Neural progenitor cell (in vitro differentiated cells): ENCODE results near the gene AGFG1. TPM values are rescaled to one million over a fixed set of nuclear protein-coding genes. Genes with fewer than 3 reads are reported as not detected.
"Not testable (repeated sequence)": the region's sequence is repeated elsewhere in the genome, so short reads cannot be mapped to it uniquely, and the experiment has no call there.

Experiments
- DNase-seq: peaks from one replicate; pipeline ENCODE4 v3.0.0-alpha.2; 2016; ENCODE audit warnings: low spot score
- H2AFZ ChIP-seq: fragments of 200-600 bp; sonication (generic); replicated peaks from 2 replicates; pipeline ENCODE4 v1.6.1; 2016; ENCODE audit warnings: antibody characterized with exemption
- H3F3A ChIP-seq: fragments of 200-600 bp; sonication (generic); 2 replicates; pipeline ENCODE4 v1.6.1; 2016; ENCODE audit warnings: antibody characterized with exemption, low read depth
- H3K27ac ChIP-seq: fragments of 200-600 bp; sonication (generic); 2 replicates; pipeline ENCODE4 v1.5.1; 2016; ENCODE audit warnings: mild to moderate bottlenecking
- H3K27me3 ChIP-seq: fragments of 200-600 bp; sonication (generic); 2 replicates; pipeline ENCODE4 v1.6.1; 2016; ENCODE audit warnings: mild to moderate bottlenecking, moderate library complexity
- H3K36me3 ChIP-seq: fragments of 200-600 bp; sonication (generic); 2 replicates; pipeline ENCODE4 v1.5.1; 2016
- H3K4me1 ChIP-seq: fragments of 200-600 bp; sonication (generic); 2 replicates; pipeline ENCODE4 v1.6.1; 2016; ENCODE audit warnings: mixed run types
- H3K4me2 ChIP-seq: fragments of 200-600 bp; sonication (generic); 2 replicates; pipeline ENCODE4 v1.6.1; 2016
- H3K4me3 ChIP-seq: fragments of 200-600 bp; sonication (generic); 2 replicates; pipeline ENCODE4 v1.5.1; 2016
- H3K79me2 ChIP-seq: fragments of 200-600 bp; sonication (generic); 2 replicates; pipeline ENCODE4 v1.6.1; 2016; ENCODE audit warnings: low read depth
- H3K9ac ChIP-seq: fragments of 200-600 bp; sonication (generic); 2 replicates; pipeline ENCODE4 v1.6.1; 2016
- H3K9me3 ChIP-seq: fragments of 200-600 bp; sonication (generic); 2 replicates; pipeline ENCODE4 v1.5.1; 2016; ENCODE audit warnings: low read depth
- H4K20me1 ChIP-seq: fragments of 200-600 bp; sonication (generic); 2 replicates; pipeline ENCODE4 v1.6.1; 2016; ENCODE audit warnings: low read depth
- H3K27ac Mint-ChIP-seq: 3 replicates; pipeline ENCODE4 v1.8.0; 2021; ENCODE audit warnings: mixed read lengths
- H3K27me3 Mint-ChIP-seq: 2 replicates; pipeline ENCODE4 v1.8.0; 2022; ENCODE audit warnings: low read depth, mild to moderate bottlenecking, inconsistent platforms, moderate library complexity, mixed read lengths; ENCODE audit not compliant: insufficient read depth
- H3K36me3 Mint-ChIP-seq: 3 replicates; pipeline ENCODE4 v1.8.0; 2021; ENCODE audit warnings: mixed read lengths
- H3K4me1 Mint-ChIP-seq: 3 replicates; pipeline ENCODE4 v1.8.0; 2021; ENCODE audit warnings: mixed read lengths
- H3K4me3 Mint-ChIP-seq: 3 replicates; pipeline ENCODE4 v1.8.0; 2021; ENCODE audit warnings: mild to moderate bottlenecking, moderate library complexity, mixed read lengths
- H3K9me3 Mint-ChIP-seq: 3 replicates; pipeline ENCODE4 v1.8.0; 2020; ENCODE audit warnings: mixed read lengths
- CTCF ChIP-seq: fragments of 200-600 bp; sonication (generic); IDR thresholded peaks from 2 replicates; pipeline ENCODE4 v1.5.1; 2017; ENCODE audit warnings: antibody characterized with exemption, mild to moderate bottlenecking
- EZH2 ChIP-seq: fragments of 200-600 bp; sonication (generic); IDR thresholded peaks from 2 replicates; pipeline ENCODE4 v1.6.1; 2017; ENCODE audit warnings: antibody characterized with exemption, mild to moderate bottlenecking, moderate library complexity
- EZH2phosphoT487 ChIP-seq: fragments of 200-600 bp; sonication (generic); IDR thresholded peaks from 2 replicates; pipeline ENCODE4 v1.6.1; 2017; ENCODE audit warnings: antibody characterized with exemption
- total RNA-seq: library from RNA; depleted of rRNA; stranded (reverse); fragments of >200 nt; gene quantifications from 2 replicates; pipeline ENCODE4 v1.2.3, GENCODE V29; 2015; ENCODE audit warnings: low replicate concordance

The AGFG1 gene
- total RNA-seq, 1 donor from 2014 or later, result 84.8 TPM

- no peaks in the 10 kb centered on the region for H3F3A ChIP-seq
- peaks cover 34% of the 10 kb centered on the region for H3K79me2 ChIP-seq
- Mint-ChIP-seq H3K27ac (no peak overlapping the region), H3K4me3 (no peak overlapping the region), H3K9me3 (peaks cover 40% of the 10 kb centered on the region), H3K36me3 (peaks cover 56% of the 10 kb centered on the region), H3K4me1 (no peaks in the 10 kb centered on the region), H3K27me3 (no peaks in the 10 kb centered on the region)
- peaks cover 3% of the 10 kb centered on the region for H3K9me3 ChIP-seq
- H3K4me2 ChIP-seq, result no peak overlapping the region
- H3K4me1 ChIP-seq, result no peaks in the 10 kb centered on the region
- no peak for TF ChIP-seq EZH2phosphoT487
- no peak for TF ChIP-seq EZH2
- TF ChIP-seq CTCF, result no peak
- peaks cover 29% of the 10 kb centered on the region for H3K36me3 ChIP-seq
- no peak for DNase-seq
- no peaks in the 10 kb centered on the region for H3K27me3 ChIP-seq
- no peak overlapping the region for H3K9ac ChIP-seq
- no peaks in the 10 kb centered on the region for H4K20me1 ChIP-seq
- H3K27ac ChIP-seq, result no peak overlapping the region
- H3K4me3 ChIP-seq, result no peak overlapping the region
- no peak overlapping the region for H2AFZ ChIP-seq
Observed at GRCh38 chr2:227539465-227539956, 67.6 kb downstream of the AGFG1 start.

- not testable (repeated sequence) for H3K27me3 ChIP-seq, H4K20me1 ChIP-seq, H3K9ac ChIP-seq, H3K4me3 ChIP-seq, H2AFZ ChIP-seq, H3K9me3 ChIP-seq, H3K4me3 Mint-ChIP-seq, H3K27ac Mint-ChIP-seq, H3F3A ChIP-seq, H3K4me1 ChIP-seq, H3K4me1 Mint-ChIP-seq, H3K27me3 Mint-ChIP-seq, H3K27ac ChIP-seq, DNase-seq, H3K4me2 ChIP-seq
- H3K36me3 ChIP-seq, result peaks cover 30% of the 10 kb centered on the region
- Mint-ChIP-seq H3K9me3 (peaks cover 48% of the 10 kb centered on the region), H3K36me3 (peaks cover 64% of the 10 kb centered on the region)
- H3K79me2 ChIP-seq, result peaks cover 34% of the 10 kb centered on the region
Observed at GRCh38 chr2:227540352-227540751, 68.4 kb downstream of the AGFG1 start.

- no peak overlapping the region for H3K4me3 ChIP-seq
- Mint-ChIP-seq H3K36me3 (peaks cover 55% of the 10 kb centered on the region), H3K27ac (no peak overlapping the region), H3K27me3 (no peaks in the 10 kb centered on the region), H3K4me1 (no peaks in the 10 kb centered on the region), H3K4me3 (no peak overlapping the region), H3K9me3 (peaks cover 36% of the 10 kb centered on the region)
- H3K9me3 ChIP-seq, result no peaks in the 10 kb centered on the region
- no peak overlapping the region for H3K9ac ChIP-seq
- no peak overlapping the region for H3K27ac ChIP-seq
- H2AFZ ChIP-seq, result no peak overlapping the region
- H3K4me2 ChIP-seq, result no peak overlapping the region
- H3K79me2 ChIP-seq, result peaks cover 18% of the 10 kb centered on the region
- no peak for DNase-seq
- no peaks in the 10 kb centered on the region for H3K4me1 ChIP-seq
- H3K27me3 ChIP-seq, result no peaks in the 10 kb centered on the region
- no peaks in the 10 kb centered on the region for H4K20me1 ChIP-seq
- H3F3A ChIP-seq, result no peaks in the 10 kb centered on the region
- TF ChIP-seq EZH2 (no peak), EZH2phosphoT487 (no peak), CTCF (no peak)
- H3K36me3 ChIP-seq, result peaks cover 14% of the 10 kb centered on the region
Observed at GRCh38 chr2:227545990-227546389, 74.0 kb downstream of the AGFG1 start.

- Histone ChIP-seq H3K9me3 (no peaks in the 10 kb centered on the region), H3K9ac (no peak overlapping the region), H3K27me3 (no peaks in the 10 kb centered on the region), H3K4me3 (no peak overlapping the region), H4K20me1 (no peaks in the 10 kb centered on the region), H3K4me1 (no peaks in the 10 kb centered on the region), H3K4me2 (no peak overlapping the region), H3K36me3 (peaks cover 31% of the 10 kb centered on the region), H3K27ac (no peak overlapping the region), H3K79me2 (no peaks in the 10 kb centered on the region), H3F3A (no peaks in the 10 kb centered on the region), H2AFZ (no peak overlapping the region)
- Mint-ChIP-seq H3K27ac (no peak overlapping the region), H3K4me1 (no peaks in the 10 kb centered on the region), H3K36me3 (peaks cover 13% of the 10 kb centered on the region), H3K4me3 (no peak overlapping the region), H3K9me3 (no peaks in the 10 kb centered on the region), H3K27me3 (no peaks in the 10 kb centered on the region)
- TF ChIP-seq EZH2 (no peak), EZH2phosphoT487 (no peak), CTCF (no peak)
- DNase-seq, result no peak
Observed at GRCh38 chr2:227551836-227552235, 79.9 kb downstream of the AGFG1 start.
